ENCODE data around the gene LAMA4.

DNA sequence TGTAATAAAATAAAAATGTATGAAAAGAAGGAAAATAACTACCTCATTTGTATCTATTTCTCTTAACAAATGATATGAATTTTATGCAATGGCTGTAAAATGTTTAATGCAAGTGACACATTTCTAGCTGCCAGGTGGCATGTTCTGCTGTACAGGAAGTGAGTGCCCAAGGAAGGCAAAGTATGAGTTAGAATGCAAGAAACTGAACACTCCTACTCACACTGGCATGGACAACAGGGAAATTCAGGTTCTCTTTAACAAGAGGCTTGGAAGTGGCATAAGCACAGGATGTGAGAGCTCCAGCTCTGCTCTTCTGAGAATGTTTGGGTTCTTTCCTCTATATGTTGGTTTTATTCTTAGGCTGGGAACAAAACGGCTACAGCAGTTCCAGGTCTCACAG is 20.4 kb upstream of the LAMA4 start:
- TF ChIP-seq POLR2AphosphoS5 (IDR thresholded peaks at IDR 0.05; ENCODE audit: borderline replicate concordance, low read depth, low read length) (no peak), EZH2 (IDR thresholded peaks at IDR 0.05) (no peak)

Data from SK-N-MC (cell line).